Measurements from ENCODE around the gene FCER2.

FCER2 gene

GRCh38 chr19:7678971-7679751 lies 22.8 kb downstream of the FCER2 start:
- no peak overlapping the region for H3K4me3 ChIP-seq (ENCODE audit: insufficient read depth, low read length, poor library complexity, severe bottlenecking)
- H3K27ac ChIP-seq (ENCODE audit: low read depth, low read length): no peak overlapping the region
- TF ChIP-seq EZH2phosphoT487 (conservative IDR thresholded peaks at IDR 0.05; ENCODE audit: low read length) (no peak), CTCF (IDR thresholded peaks at IDR 0.05; ENCODE audit: insufficient read depth, low read length, poor library complexity, severe bottlenecking) (peak; percentile 37)
- no peaks in the 10 kb centered on the region for H3K9me2 ChIP-seq (replicated peaks; ENCODE audit: insufficient read depth, low read length)
- no peak overlapping the region for H3K4me2 ChIP-seq (ENCODE audit: low read depth, low read length, poor library complexity, severe bottlenecking)
- no peaks in the 10 kb centered on the region for H3K36me3 ChIP-seq (ENCODE audit: low read length)
- H3F3A ChIP-seq (ENCODE audit: insufficient read depth): no peaks in the 10 kb centered on the region
- 0 out of 2 replicates have a peak, but pooled peaks cover 6% of the 10 kb centered on the region for H3K79me2 ChIP-seq (ENCODE audit: insufficient read depth, low read length)
- no peak overlapping the region for H3K9ac ChIP-seq (ENCODE audit: low read length)
- no peaks in the 10 kb centered on the region for H4K20me1 ChIP-seq (ENCODE audit: low read depth, low read length)
- H3K9me3 ChIP-seq (ENCODE audit: insufficient read depth, low read length): no peaks in the 10 kb centered on the region
- H2AFZ ChIP-seq (ENCODE audit: low read depth, low read length, severe bottlenecking): no peak overlapping the region
- H3K27me3 ChIP-seq (ENCODE audit: low read length): no peaks in the 10 kb centered on the region

- Histone ChIP-seq H3K27ac (ENCODE audit: low read depth, low read length) (no peak overlapping the region), H3K27me3 (ENCODE audit: low read length) (no peaks in the 10 kb centered on the region), H3K4me3 (ENCODE audit: insufficient read depth, low read length, poor library complexity, severe bottlenecking) (no peak overlapping the region), H3K36me3 (ENCODE audit: low read length) (no peaks in the 10 kb centered on the region), H3K4me2 (ENCODE audit: low read depth, low read length, poor library complexity, severe bottlenecking) (no peak overlapping the region), H3F3A (ENCODE audit: insufficient read depth) (no peaks in the 10 kb centered on the region), H4K20me1 (ENCODE audit: low read depth, low read length) (no peaks in the 10 kb centered on the region), H3K9me2 (replicated peaks; ENCODE audit: insufficient read depth, low read length) (no peaks in the 10 kb centered on the region), H3K9me3 (ENCODE audit: insufficient read depth, low read length) (no peaks in the 10 kb centered on the region), H3K9ac (ENCODE audit: low read length) (no peak overlapping the region), H3K79me2 (ENCODE audit: insufficient read depth, low read length) (0 out of 2 replicates have a peak, but pooled peaks cover 6% of the 10 kb centered on the region), H2AFZ (ENCODE audit: low read depth, low read length, severe bottlenecking) (no peak overlapping the region)
- TF ChIP-seq EZH2phosphoT487 (conservative IDR thresholded peaks at IDR 0.05; ENCODE audit: low read length): no peak
- no peak for TF ChIP-seq CTCF (IDR thresholded peaks at IDR 0.05; ENCODE audit: insufficient read depth, low read length, poor library complexity, severe bottlenecking)
Observed at GRCh38 chr19:7677669-7678311, 24.1 kb downstream of the FCER2 start.

GRCh38 chr19:7676854-7677253 lies 25.1 kb downstream of the FCER2 start, which contains the start of gene MCEMP1:
MCEMP1 (plus strand) TSS chr19:7677090; CDS start chr19:7677121, 31 bp downstream.
- Histone ChIP-seq H3K4me2 (ENCODE audit: low read depth, low read length, poor library complexity, severe bottlenecking) (no peak within 1 kb of the TSS), H3K27me3 (ENCODE audit: low read length) (no peaks in the 10 kb centered on the region), H3F3A (ENCODE audit: insufficient read depth) (no peaks in the 10 kb centered on the region), H3K9ac (ENCODE audit: low read length) (no peak within 1 kb of the TSS), H3K27ac (ENCODE audit: low read depth, low read length) (no peak within 1 kb of the TSS), H3K9me2 (replicated peaks; ENCODE audit: insufficient read depth, low read length) (no peaks in the 10 kb centered on the region), H3K36me3 (ENCODE audit: low read length) (no peaks in the 10 kb centered on the region), H3K4me3 (ENCODE audit: insufficient read depth, low read length, poor library complexity, severe bottlenecking) (no peak within 1 kb of the TSS), H3K79me2 (ENCODE audit: insufficient read depth, low read length) (0 out of 2 replicates have a peak, but pooled peaks cover 6% of the 10 kb centered on the region), H4K20me1 (ENCODE audit: low read depth, low read length) (no peaks in the 10 kb centered on the region), H2AFZ (ENCODE audit: low read depth, low read length, severe bottlenecking) (no peak within 1 kb of the TSS), H3K9me3 (ENCODE audit: insufficient read depth, low read length) (no peaks in the 10 kb centered on the region)
- no peak for TF ChIP-seq CTCF (IDR thresholded peaks at IDR 0.05; ENCODE audit: insufficient read depth, low read length, poor library complexity, severe bottlenecking)
- TF ChIP-seq EZH2phosphoT487 (conservative IDR thresholded peaks at IDR 0.05; ENCODE audit: low read length): no peak

Measured in SU-DHL-6 (cell line).